GM19193 (cell line): Measurements from ENCODE around the gene GSTM5.

Experiments
- POLR2A ChIP-seq: IDR thresholded peaks from 4 replicates; pipeline ENCODE4 v1.6.1; 2011; ENCODE audit not compliant: insufficient read depth, insufficient read length; ENCODE audit errors: extremely low read depth

Gene GSTM5

DNA sequence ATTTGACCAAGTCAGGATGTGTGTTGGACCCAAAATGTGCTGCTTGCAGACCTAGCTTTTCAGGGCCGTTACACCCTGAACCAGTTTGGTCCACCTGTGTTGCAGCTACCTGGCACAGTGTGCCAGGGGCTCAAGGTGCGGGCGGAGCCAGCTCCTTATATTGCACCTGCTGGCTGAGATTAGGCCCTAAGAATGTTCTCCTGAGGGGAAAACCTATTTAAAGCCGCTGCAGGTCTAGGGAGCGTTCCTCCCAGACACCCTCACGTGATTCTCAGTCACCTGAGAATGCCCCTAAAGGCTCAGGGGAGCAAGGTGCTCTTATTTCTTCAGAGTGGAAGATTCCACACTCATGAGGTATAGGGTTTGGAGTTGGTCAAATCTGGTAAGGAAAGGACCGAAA, 16.8 kb downstream of the GSTM5 start:
- TF ChIP-seq POLR2A, result no peak

DNA sequence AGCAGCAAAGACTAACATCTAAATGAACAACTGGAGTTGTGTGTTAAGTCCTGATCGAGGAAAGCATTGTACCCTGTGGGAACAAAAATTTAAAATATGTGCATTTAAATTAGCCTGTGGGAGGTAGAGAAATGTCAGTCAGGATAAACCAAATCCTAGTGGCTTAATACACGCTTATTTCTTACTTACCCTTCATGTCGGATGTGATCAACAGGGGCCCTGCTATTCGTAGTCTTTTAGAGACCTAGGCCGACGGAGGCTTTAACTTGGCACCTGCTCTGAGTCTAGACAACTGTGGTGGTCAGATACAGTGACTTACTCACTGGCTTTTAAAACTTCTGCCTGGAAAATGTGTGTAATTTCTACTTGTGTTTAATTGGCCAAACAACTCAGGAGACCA, 18.6 kb downstream of the GSTM5 start:
- TF ChIP-seq POLR2A, result no peak

DNA sequence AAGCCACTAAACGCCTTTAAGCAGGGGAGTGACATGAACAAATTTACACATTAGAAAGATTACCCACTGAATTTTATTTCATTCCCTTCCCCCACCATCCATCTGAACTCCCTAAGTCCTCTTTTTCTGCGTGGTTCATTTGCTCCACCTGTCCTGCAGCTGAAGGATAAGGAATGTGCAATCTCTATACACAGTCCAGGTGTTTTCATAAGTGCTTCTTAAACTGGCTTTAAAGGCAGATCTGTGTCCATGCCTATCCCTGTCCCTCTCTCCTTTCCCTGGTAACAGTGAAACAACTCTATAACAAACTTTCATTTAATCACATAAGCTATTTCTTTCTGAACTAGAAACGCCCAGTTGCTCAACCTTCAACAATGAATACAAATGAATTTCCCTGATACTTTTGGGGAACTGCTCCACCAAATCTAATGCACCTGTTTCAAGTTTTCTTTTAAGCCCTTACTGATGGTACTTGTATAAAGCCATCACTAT, 20.4 kb downstream of the GSTM5 start:
- TF ChIP-seq POLR2A, result no peak

- no peak for TF ChIP-seq POLR2A
These were observed 21.3 kb downstream of the GSTM5 start for GRCh38 chr1:109733236-109733870.

DNA sequence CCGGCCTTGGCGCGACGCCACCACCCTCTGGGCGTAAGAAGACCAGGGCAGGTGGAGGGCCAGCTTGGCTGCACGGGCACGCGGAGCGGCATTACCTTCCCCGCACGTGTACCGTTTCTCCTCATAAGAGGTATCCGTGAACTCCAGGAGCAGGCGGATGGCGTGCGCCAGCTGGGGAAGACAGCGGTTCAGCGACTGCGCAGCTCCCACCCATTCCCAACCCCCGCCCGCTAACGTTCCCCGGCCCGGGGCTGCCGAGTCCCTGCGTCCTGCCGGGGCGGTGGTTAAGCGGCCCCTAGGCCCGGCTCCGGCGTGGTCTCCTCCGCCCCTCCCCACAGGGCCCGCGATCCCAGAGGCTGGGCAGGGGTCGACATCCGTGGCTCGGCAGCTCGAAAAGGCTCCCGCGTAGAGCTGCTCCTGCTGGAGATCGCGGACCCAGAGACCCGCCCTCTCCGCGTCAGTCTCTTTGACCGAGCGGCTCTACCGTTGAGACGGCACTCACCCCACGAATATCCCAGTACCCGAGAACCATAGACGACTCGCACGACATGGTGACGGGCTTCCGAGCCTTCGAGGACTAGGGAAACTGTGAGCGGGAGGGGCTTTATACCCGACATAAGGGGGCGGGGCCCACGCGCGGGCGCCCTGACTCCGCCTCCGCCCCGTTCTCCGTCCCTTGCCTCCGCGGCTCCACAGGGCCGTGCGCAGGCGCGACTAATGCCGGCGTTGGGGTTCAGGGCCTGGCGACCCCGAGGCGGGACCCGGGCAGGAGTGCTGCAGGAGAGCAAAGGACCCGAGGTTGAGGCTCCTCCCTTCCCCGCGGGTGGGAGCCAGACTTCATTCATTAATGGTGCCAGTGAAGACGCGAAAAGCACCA, 27.9 kb downstream of the GSTM5 start:
- TF ChIP-seq POLR2A, result no peak

GRCh38 chr1:109740615-109741373, 28.7 kb downstream of the GSTM5 start, which contains the start of gene GSTM3:
Gene GSTM3 (minus strand): TSS chr1:109741038. CDS start chr1:109740287, 751 bp downstream.
- TF ChIP-seq POLR2A, result no peak

GRCh38 chr1:109749221-109749620, 37.2 kb downstream of the GSTM5 start:
- TF ChIP-seq POLR2A, result no peak

- no peak for TF ChIP-seq POLR2A
These were observed 38.3 kb downstream of the GSTM5 start for GRCh38 chr1:109750241-109750882.

DNA sequence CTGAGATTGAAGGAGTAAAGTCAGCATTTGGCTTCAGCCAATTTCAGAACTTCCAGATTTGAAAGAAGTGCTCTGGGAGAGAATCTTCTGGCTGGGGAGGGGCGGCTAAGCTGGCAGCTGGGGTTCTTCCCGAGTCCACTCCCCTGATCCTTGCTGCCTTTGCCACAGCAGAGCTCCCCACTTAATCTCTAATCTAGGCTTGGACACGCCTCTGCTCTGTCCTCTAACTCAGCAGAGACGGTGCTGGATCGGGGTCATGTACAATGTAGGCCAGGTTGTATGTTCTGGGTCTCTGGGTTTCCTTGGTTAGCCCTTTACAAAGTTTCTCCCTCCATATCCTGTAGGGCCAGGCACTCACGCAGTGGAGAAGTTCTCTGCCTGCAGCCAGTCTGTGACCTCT, 38.9 kb downstream of the GSTM5 start:
- TF ChIP-seq POLR2A, result no peak

DNA sequence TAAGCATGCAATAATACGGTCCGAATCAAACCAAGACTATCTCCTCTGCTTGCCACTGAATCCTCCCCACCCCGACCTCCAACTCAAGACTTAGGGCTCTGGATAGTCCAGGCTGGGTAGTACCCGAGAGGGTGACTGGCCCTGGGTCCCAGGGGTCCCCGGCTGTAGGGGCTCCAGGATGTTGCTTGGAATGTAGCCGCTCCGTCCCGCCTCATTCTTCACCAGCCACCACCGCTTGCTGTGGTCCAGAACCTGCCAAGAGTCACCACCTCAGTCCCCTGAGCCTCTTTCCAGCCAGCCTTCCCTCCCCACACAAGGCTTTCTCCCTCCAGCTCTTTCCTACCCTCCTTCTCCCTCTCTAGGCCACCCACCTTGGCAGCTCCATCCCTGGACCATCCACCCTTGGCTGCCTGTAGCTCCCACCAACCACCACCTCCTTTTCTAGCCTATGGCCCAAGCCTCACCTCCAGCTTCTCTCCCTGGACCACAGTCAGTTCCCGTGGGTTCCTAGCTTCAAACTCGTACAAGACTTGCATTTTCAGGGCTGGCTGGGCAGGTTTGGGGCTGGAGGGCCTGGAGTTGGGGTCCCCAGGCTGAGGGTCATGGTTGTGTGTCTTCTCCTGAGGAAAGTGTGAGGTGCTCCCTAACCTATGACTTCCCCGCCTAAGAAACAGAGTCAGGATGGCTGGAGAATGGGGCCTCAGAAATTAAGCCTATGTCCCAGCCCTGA, 39.6 kb downstream of the GSTM5 start:
- no peak for TF ChIP-seq POLR2A

DNA sequence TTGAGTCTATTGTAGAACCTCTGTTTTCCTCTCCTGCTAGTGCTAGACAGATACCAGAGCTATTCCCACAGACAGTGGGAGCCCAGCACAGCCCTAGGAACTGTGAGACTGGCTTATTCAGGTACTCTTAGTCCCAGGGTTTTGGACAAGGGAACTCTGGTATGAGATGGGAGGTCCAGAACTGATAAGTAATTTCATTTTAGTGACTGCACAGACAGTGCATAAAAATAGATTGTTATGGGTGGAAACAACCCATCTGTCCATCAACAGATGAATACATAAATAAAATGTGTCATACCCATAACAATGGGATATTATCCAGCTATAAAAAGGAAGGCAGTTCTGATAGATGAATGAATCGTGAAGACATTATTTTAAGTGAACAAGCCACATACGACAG, 42.7 kb downstream of the GSTM5 start:
- TF ChIP-seq POLR2A, result no peak

GRCh38 chr1:109756848-109757521, 44.9 kb downstream of the GSTM5 start:
- TF ChIP-seq POLR2A, result no peak

GRCh38 chr1:109757936-109758786, 46.1 kb downstream of the GSTM5 start:
- no peak for TF ChIP-seq POLR2A
